RWPE2 (cell line): ENCODE data around the gene PGAM4.
"Not testable (repeated sequence)": the region's sequence is repeated elsewhere in the genome, so short reads cannot be mapped to it uniquely, and the experiment has no call there.

Experiments used
- ATAC-seq: fragments of 200-7000 bp; cut with Tn5 transposase; 3 replicates; pipeline ENCODE4 v1.9.1; 2021; ENCODE audit warnings: low read depth
- DNase-seq: peaks from one replicate; pipeline ENCODE4 v3.0.0-alpha.2; 2020; ENCODE audit warnings: low spot score
- H3K27ac ChIP-seq: fragments of 450-650 bp; 2 replicates; pipeline ENCODE4 v1.5.1; 2017; ENCODE audit warnings: mild to moderate bottlenecking; ENCODE audit not compliant: poor library complexity, severe bottlenecking
- H3K27me3 ChIP-seq: fragments of 250-450 bp; sonication (Bioruptor Pico); 2 replicates; pipeline ENCODE4 v1.5.1; 2021; ENCODE audit warnings: mild to moderate bottlenecking, moderate library complexity; ENCODE audit not compliant: insufficient read depth, poor library complexity, severe bottlenecking
- H3K36me3 ChIP-seq: fragments of 250-450 bp; sonication (Bioruptor Pico); 2 replicates; pipeline ENCODE4 v1.5.1; 2020; ENCODE audit warnings: low read depth, mild to moderate bottlenecking, moderate library complexity
- H3K4me1 ChIP-seq: fragments of 250-450 bp; sonication (Bioruptor Pico); 2 replicates; pipeline ENCODE4 v1.5.1; 2021; ENCODE audit warnings: mild to moderate bottlenecking, moderate library complexity; ENCODE audit not compliant: insufficient read depth, poor library complexity, severe bottlenecking
- H3K4me3 ChIP-seq: fragments of 250-450 bp; sonication (Bioruptor Pico); 2 replicates; pipeline ENCODE4 v1.5.1; 2021; ENCODE audit warnings: mild to moderate bottlenecking, moderate library complexity; ENCODE audit not compliant: severe bottlenecking
- H3K9me3 ChIP-seq: fragments of 250-450 bp; sonication (Bioruptor Pico); 2 replicates; pipeline ENCODE4 v1.5.1; 2021; ENCODE audit warnings: mild to moderate bottlenecking, moderate library complexity; ENCODE audit not compliant: severe bottlenecking
- CTCF ChIP-seq: fragments of 450-650 bp; IDR thresholded peaks from one replicate; pipeline ENCODE4 v1.5.1; 2017; ENCODE audit warnings: mild to moderate bottlenecking, moderate library complexity; ENCODE audit not compliant: poor library complexity, severe bottlenecking

PGAM4 gene

DNA sequence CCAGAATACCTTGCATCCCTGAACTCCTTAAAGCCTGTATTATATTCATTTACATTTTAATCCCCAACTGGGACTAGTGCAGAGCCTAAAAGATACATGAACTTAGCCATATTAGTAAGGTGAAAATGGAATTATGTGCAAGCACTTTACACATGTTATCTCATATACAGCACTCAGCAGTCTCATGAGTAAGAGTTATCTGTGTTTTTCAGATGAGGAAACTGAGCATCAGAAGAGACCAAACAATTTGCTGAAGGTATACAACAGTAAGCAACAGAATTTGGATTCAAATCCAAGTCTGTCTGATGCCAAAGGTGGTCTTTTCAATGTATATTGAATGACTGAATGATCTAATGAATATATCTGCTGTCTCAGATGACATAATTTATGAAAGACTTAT is 46.7 kb downstream of the PGAM4 start:
- no peaks in the 10 kb centered on the region for H3K36me3 ChIP-seq
- H3K4me1 ChIP-seq = no peaks in the 10 kb centered on the region
- TF ChIP-seq CTCF = no peak
- no peak for ATAC-seq
- H3K4me3 ChIP-seq = no peak overlapping the region
- DNase-seq = no peak
- H3K27me3 ChIP-seq = no peaks in the 10 kb centered on the region
- H3K27ac ChIP-seq = no peak overlapping the region
- no peaks in the 10 kb centered on the region for H3K9me3 ChIP-seq

GRCh38 chrX:77919370-77919769 is 50.1 kb downstream of the PGAM4 start:
- not testable (repeated sequence) for H3K9me3 ChIP-seq, H3K36me3 ChIP-seq, H3K4me1 ChIP-seq, H3K27me3 ChIP-seq, DNase-seq, ATAC-seq, H3K27ac ChIP-seq, H3K4me3 ChIP-seq

- no peak overlapping the region for H3K4me3 ChIP-seq
- H3K9me3 ChIP-seq = no peaks in the 10 kb centered on the region
- H3K27me3 ChIP-seq = no peaks in the 10 kb centered on the region
- TF ChIP-seq CTCF = no peak
- H3K27ac ChIP-seq = no peak overlapping the region
- DNase-seq (no peak), ATAC-seq (no peak)
- no peaks in the 10 kb centered on the region for H3K36me3 ChIP-seq
- H3K4me1 ChIP-seq = no peaks in the 10 kb centered on the region
Measured at GRCh38 chrX:77918568-77918967, 50.9 kb downstream of the PGAM4 start.
